WTC11 (cell line): ENCODE data around the gene POLR1G.
"Not testable (repeated sequence)": the region's sequence is repeated elsewhere in the genome, so short reads cannot be mapped to it uniquely, and the experiment has no call there.

Source experiments
- CTCF ChIP-seq: fragments of 200-600 bp; IDR thresholded peaks from 2 replicates; pipeline ENCODE4 v1.8.0; 2022; ENCODE audit warnings: antibody characterized with exemption
- EMX1 ChIP-seq: fragments of 250-450 bp; sonication (Bioruptor Pico); IDR thresholded peaks from 2 replicates; pipeline ENCODE4 v1.8.0; 2021; ENCODE audit warnings: mild to moderate bottlenecking
- ETV6 ChIP-seq: sonication (generic); formaldehyde crosslinking; IDR thresholded peaks from 2 replicates; pipeline ENCODE4 v1.8.1; 2022; ENCODE audit warnings: mild to moderate bottlenecking, missing genetic modification reagents
- KAT7 ChIP-seq: sonication (generic); formaldehyde crosslinking; IDR thresholded peaks from 2 replicates; pipeline ENCODE4 v1.8.1; 2023; ENCODE audit warnings: missing genetic modification reagents, mild to moderate bottlenecking, borderline replicate concordance
- PRDM15 ChIP-seq: sonication (generic); formaldehyde crosslinking; IDR thresholded peaks from 2 replicates; pipeline ENCODE4 v1.8.0; 2022; ENCODE audit warnings: missing genetic modification reagents
- PREB ChIP-seq: sonication (generic); formaldehyde crosslinking; IDR thresholded peaks from 2 replicates; pipeline ENCODE4 v1.8.1; 2022; ENCODE audit warnings: mild to moderate bottlenecking, missing genetic modification reagents, moderate library complexity, borderline replicate concordance
- SMAD3 ChIP-seq: sonication (generic); formaldehyde crosslinking; IDR thresholded peaks from 2 replicates; pipeline ENCODE4 v1.8.0; 2022; ENCODE audit warnings: missing genetic modification reagents, mild to moderate bottlenecking, borderline replicate concordance
- USF2 ChIP-seq: sonication (generic); formaldehyde crosslinking; IDR thresholded peaks from 2 replicates; pipeline ENCODE4 v1.8.1; 2023; ENCODE audit warnings: mild to moderate bottlenecking, missing genetic modification reagents, moderate library complexity
- ZNF416 ChIP-seq: fragments of 250-450 bp; sonication (Bioruptor Pico); IDR thresholded peaks from 2 replicates; pipeline ENCODE4 v1.9.0; 2021; ENCODE audit warnings: mild to moderate bottlenecking, inconsistent platforms

- TF ChIP-seq PREB (CRISPR knock-in tag); PRDM15 (CRISPR knock-in tag); CTCF; USF2 (CRISPR knock-in tag); SMAD3 (CRISPR knock-in tag); ETV6; EMX1 (CRISPR knock-in tag); KAT7 (CRISPR knock-in tag); ZNF416 (CRISPR knock-in tag): not testable (repeated sequence)
Measured at GRCh38 chr19:45432543-45432942, 26.1 kb downstream of the POLR1G start.
